SK-N-SH treated with all-trans-retinoic acid at 6 μM for 48 hours (cell line): ENCODE results near the gene BSDC1.

Experiments used
- ATAC-seq: fragments of 200-7000 bp; cut with Tn5 transposase; 3 replicates; pipeline ENCODE4 v1.9.1; 2020; ENCODE audit warnings: mild to moderate bottlenecking, moderate library complexity
- ARNTL ChIP-seq: fragments of 450-650 bp; formaldehyde crosslinking; IDR thresholded peaks from 2 replicates; pipeline ENCODE4 v1.5.0; 2020; ENCODE audit warnings: low read depth, mild to moderate bottlenecking, moderate library complexity, borderline replicate concordance
- BACH2 ChIP-seq: fragments of 250-450 bp; sonication (Bioruptor Pico); IDR thresholded peaks from 2 replicates; pipeline ENCODE4 v1.9.0; 2021; ENCODE audit warnings: mild to moderate bottlenecking, borderline replicate concordance
- CSDC2 ChIP-seq: fragments of 250-450 bp; sonication (Bioruptor Pico); IDR thresholded peaks from 2 replicates; pipeline ENCODE4 v1.5.0; 2020; ENCODE audit warnings: mild to moderate bottlenecking, moderate library complexity
- ESRRG ChIP-seq: fragments of 250-450 bp; sonication (Bioruptor Pico); IDR thresholded peaks from 2 replicates; pipeline ENCODE4 v1.6.1; 2021; ENCODE audit warnings: mild to moderate bottlenecking
- GLIS3 ChIP-seq: fragments of 250-450 bp; sonication (Bioruptor Pico); IDR thresholded peaks from 2 replicates; pipeline ENCODE4 v1.5.0; 2020; ENCODE audit warnings: mild to moderate bottlenecking, moderate library complexity
- ISL1 ChIP-seq: fragments of 250-450 bp; sonication (Bioruptor Pico); IDR thresholded peaks from 2 replicates; pipeline ENCODE4 v2.1.2; 2022; ENCODE audit warnings: mild to moderate bottlenecking, moderate library complexity
- OSR1 ChIP-seq: fragments of 250-450 bp; sonication (Bioruptor Pico); IDR thresholded peaks from 2 replicates; pipeline ENCODE4 v1.8.0; 2022; ENCODE audit warnings: moderate library complexity, mild to moderate bottlenecking, inconsistent platforms
- PPARA ChIP-seq: fragments of 250-450 bp; sonication (Bioruptor Pico); IDR thresholded peaks from 2 replicates; pipeline ENCODE4 v1.5.0; 2020; ENCODE audit warnings: mild to moderate bottlenecking, borderline replicate concordance
- RARB ChIP-seq: fragments of 250-450 bp; sonication (Bioruptor Pico); IDR thresholded peaks from 2 replicates; pipeline ENCODE4 v1.8.0; 2021; ENCODE audit warnings: mild to moderate bottlenecking, moderate library complexity
- SNAI2 ChIP-seq: fragments of 250-450 bp; sonication (Bioruptor Pico); IDR thresholded peaks from 2 replicates; pipeline ENCODE4 v1.5.0; 2020; ENCODE audit warnings: mild to moderate bottlenecking, moderate library complexity
- TCF4 ChIP-seq: fragments of 250-450 bp; sonication (Bioruptor Pico); IDR thresholded peaks from 2 replicates; pipeline ENCODE4 v1.8.0; 2021; ENCODE audit warnings: mild to moderate bottlenecking, moderate library complexity, borderline replicate concordance
- TOX ChIP-seq: fragments of 250-450 bp; sonication (Bioruptor Pico); IDR thresholded peaks from 2 replicates; pipeline ENCODE4 v1.8.0; 2021; ENCODE audit warnings: mild to moderate bottlenecking, moderate library complexity, borderline replicate concordance
- ZC3H10 ChIP-seq: fragments of 250-450 bp; sonication (Bioruptor Pico); IDR thresholded peaks from 2 replicates; pipeline ENCODE4 v1.5.1; 2021; ENCODE audit warnings: mild to moderate bottlenecking, moderate library complexity
- ZFP30 ChIP-seq: fragments of 450-650 bp; formaldehyde crosslinking; IDR thresholded peaks from 2 replicates; pipeline ENCODE4 v1.5.0; 2022; ENCODE audit warnings: mild to moderate bottlenecking, moderate library complexity
- ZNF565 ChIP-seq: fragments of 450-650 bp; formaldehyde crosslinking; conservative IDR thresholded peaks from 2 replicates; pipeline ENCODE4 v1.5.0; 2020; ENCODE audit warnings: low read depth, mild to moderate bottlenecking, moderate library complexity
- ZNF70 ChIP-seq: fragments of 450-650 bp; formaldehyde crosslinking; IDR thresholded peaks from 2 replicates; pipeline ENCODE4 v1.5.0; 2020; ENCODE audit warnings: mild to moderate bottlenecking, moderate library complexity
- ZNF8 ChIP-seq: fragments of 450-650 bp; formaldehyde crosslinking; IDR thresholded peaks from 2 replicates; pipeline ENCODE4 v1.5.0; 2020; ENCODE audit warnings: mild to moderate bottlenecking, moderate library complexity
- TF ChIP-seq, protein P1 (sequence below): fragments of 250-450 bp; sonication (Bioruptor Pico); IDR thresholded peaks from 2 replicates; pipeline ENCODE4 v1.8.0; 2021; ENCODE audit warnings: low read depth, mild to moderate bottlenecking, moderate library complexity, borderline replicate concordance
- TF ChIP-seq, protein P2 (sequence below): fragments of 250-450 bp; sonication (Bioruptor Pico); IDR thresholded peaks from 2 replicates; pipeline ENCODE4 v1.5.0; 2020; ENCODE audit warnings: mild to moderate bottlenecking, moderate library complexity
- TF ChIP-seq, protein P3 (sequence below): fragments of 250-450 bp; sonication (Bioruptor Pico); IDR thresholded peaks from 2 replicates; pipeline ENCODE4 v1.5.1; 2021; ENCODE audit warnings: mild to moderate bottlenecking, moderate library complexity
- TF ChIP-seq, protein P4 (sequence below): fragments of 250-450 bp; sonication (Bioruptor Pico); IDR thresholded peaks from 2 replicates; pipeline ENCODE4 v1.8.0; 2020; ENCODE audit warnings: mild to moderate bottlenecking, moderate library complexity, borderline replicate concordance
- TF ChIP-seq, protein P5 (sequence below): fragments of 250-450 bp; sonication (Bioruptor Pico); IDR thresholded peaks from 2 replicates; pipeline ENCODE4 v1.5.1; 2020; ENCODE audit warnings: low read depth, mild to moderate bottlenecking, moderate library complexity

The BSDC1 gene

DNA sequence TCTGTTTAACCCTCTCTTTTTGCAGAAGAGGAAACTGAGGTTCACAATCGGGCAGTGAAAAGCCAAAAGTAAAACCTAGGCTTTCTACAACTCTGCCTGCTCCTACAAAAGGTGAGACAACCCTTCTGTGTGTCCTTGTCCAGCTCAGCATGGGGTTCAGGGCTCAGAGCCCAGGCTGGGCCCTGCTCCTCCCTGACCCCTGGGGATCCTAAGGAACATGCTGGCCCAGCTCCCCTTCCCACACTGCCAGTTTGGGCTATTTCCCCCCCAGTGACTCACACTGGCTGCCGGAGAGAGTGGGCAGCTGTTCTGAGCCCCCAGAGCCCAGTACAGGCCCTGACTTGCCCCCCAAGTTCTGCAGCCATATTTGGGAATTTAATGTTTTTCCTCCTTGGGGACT lies 40.8 kb downstream of the BSDC1 start:
- ATAC-seq: no peak
- no peak for TF ChIP-seq ZNF8 (CRISPR knock-in tag)
- TF ChIP-seq SNAI2 (CRISPR knock-in tag): no peak
- TF ChIP-seq, protein P1, sequence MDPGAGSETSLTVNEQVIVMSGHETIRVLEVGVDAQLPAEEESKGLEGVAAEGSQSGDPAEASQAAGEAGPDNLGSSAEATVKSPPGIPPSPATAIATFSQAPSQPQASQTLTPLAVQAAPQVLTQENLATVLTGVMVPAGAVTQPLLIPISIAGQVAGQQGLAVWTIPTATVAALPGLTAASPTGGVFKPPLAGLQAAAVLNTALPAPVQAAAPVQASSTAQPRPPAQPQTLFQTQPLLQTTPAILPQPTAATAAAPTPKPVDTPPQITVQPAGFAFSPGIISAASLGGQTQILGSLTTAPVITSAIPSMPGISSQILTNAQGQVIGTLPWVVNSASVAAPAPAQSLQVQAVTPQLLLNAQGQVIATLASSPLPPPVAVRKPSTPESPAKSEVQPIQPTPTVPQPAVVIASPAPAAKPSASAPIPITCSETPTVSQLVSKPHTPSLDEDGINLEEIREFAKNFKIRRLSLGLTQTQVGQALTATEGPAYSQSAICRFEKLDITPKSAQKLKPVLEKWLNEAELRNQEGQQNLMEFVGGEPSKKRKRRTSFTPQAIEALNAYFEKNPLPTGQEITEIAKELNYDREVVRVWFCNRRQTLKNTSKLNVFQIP (CRISPR knock-in tag): no peak
- TF ChIP-seq ZNF565: no peak
- TF ChIP-seq ARNTL (CRISPR knock-in tag): no peak
- no peak for TF ChIP-seq RARB (CRISPR knock-in tag)
- TF ChIP-seq, protein P2, sequence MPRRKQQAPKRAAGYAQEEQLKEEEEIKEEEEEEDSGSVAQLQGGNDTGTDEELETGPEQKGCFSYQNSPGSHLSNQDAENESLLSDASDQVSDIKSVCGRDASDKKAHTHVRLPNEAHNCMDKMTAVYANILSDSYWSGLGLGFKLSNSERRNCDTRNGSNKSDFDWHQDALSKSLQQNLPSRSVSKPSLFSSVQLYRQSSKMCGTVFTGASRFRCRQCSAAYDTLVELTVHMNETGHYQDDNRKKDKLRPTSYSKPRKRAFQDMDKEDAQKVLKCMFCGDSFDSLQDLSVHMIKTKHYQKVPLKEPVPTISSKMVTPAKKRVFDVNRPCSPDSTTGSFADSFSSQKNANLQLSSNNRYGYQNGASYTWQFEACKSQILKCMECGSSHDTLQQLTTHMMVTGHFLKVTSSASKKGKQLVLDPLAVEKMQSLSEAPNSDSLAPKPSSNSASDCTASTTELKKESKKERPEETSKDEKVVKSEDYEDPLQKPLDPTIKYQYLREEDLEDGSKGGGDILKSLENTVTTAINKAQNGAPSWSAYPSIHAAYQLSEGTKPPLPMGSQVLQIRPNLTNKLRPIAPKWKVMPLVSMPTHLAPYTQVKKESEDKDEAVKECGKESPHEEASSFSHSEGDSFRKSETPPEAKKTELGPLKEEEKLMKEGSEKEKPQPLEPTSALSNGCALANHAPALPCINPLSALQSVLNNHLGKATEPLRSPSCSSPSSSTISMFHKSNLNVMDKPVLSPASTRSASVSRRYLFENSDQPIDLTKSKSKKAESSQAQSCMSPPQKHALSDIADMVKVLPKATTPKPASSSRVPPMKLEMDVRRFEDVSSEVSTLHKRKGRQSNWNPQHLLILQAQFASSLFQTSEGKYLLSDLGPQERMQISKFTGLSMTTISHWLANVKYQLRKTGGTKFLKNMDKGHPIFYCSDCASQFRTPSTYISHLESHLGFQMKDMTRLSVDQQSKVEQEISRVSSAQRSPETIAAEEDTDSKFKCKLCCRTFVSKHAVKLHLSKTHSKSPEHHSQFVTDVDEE (CRISPR knock-in tag): no peak
- TF ChIP-seq ESRRG (CRISPR knock-in tag): no peak
- no peak for TF ChIP-seq PPARA
- no peak for TF ChIP-seq OSR1 (CRISPR knock-in tag)
- TF ChIP-seq TCF4: no peak
- no peak for TF ChIP-seq BACH2 (CRISPR knock-in tag)
- no peak for TF ChIP-seq ISL1
- no peak for TF ChIP-seq ZFP30
- no peak for TF ChIP-seq ZC3H10 (CRISPR knock-in tag)
- TF ChIP-seq, protein P3, sequence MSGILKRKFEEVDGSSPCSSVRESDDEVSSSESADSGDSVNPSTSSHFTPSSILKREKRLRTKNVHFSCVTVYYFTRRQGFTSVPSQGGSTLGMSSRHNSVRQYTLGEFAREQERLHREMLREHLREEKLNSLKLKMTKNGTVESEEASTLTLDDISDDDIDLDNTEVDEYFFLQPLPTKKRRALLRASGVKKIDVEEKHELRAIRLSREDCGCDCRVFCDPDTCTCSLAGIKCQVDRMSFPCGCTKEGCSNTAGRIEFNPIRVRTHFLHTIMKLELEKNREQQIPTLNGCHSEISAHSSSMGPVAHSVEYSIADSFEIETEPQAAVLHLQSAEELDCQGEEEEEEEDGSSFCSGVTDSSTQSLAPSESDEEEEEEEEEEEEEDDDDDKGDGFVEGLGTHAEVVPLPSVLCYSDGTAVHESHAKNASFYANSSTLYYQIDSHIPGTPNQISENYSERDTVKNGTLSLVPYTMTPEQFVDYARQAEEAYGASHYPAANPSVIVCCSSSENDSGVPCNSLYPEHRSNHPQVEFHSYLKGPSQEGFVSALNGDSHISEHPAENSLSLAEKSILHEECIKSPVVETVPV: no peak
- TF ChIP-seq, protein P4, sequence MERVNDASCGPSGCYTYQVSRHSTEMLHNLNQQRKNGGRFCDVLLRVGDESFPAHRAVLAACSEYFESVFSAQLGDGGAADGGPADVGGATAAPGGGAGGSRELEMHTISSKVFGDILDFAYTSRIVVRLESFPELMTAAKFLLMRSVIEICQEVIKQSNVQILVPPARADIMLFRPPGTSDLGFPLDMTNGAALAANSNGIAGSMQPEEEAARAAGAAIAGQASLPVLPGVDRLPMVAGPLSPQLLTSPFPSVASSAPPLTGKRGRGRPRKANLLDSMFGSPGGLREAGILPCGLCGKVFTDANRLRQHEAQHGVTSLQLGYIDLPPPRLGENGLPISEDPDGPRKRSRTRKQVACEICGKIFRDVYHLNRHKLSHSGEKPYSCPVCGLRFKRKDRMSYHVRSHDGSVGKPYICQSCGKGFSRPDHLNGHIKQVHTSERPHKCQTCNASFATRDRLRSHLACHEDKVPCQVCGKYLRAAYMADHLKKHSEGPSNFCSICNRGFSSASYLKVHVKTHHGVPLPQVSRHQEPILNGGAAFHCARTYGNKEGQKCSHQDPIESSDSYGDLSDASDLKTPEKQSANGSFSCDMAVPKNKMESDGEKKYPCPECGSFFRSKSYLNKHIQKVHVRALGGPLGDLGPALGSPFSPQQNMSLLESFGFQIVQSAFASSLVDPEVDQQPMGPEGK (CRISPR knock-in tag): no peak
- TF ChIP-seq, all 23 proteins: peak for 0

DNA sequence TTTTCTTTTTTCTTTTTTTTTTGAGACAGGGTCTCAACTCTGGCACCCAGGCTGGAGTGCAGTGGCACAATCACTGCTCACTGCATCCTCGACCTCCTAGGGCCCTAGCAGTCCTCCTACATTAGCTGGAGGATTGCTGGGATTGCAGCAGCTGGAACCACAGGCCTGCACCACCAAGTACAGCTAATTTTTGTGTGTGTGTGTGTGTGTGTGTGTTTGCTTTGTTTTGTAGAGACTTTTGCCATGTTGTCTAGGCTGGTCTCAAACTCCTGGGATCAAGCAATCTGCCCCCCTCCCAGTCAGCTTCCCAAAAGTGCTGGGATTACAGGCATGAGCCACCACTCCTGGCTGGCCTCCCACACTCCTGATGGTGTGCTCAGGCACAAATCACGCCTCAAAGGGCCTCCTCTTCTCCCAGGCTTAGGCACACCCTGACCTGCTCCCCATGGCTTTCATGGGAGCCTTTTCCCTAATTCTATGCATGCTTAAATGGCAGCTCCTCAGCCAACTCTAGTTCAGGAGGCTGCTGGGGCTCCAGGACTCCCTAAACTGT lies 41.3 kb downstream of the BSDC1 start:
- no peak for ATAC-seq
- TF ChIP-seq BACH2 (CRISPR knock-in tag) (no peak), PPARA (no peak), ZNF8 (CRISPR knock-in tag) (no peak), TOX (no peak), ZNF70 (no peak), TCF4 (no peak), CSDC2 (CRISPR knock-in tag) (no peak), SNAI2 (CRISPR knock-in tag) (no peak), RARB (CRISPR knock-in tag) (no peak), ARNTL (CRISPR knock-in tag) (no peak), OSR1 (CRISPR knock-in tag) (no peak), GLIS3 (no peak)
- TF ChIP-seq, protein P2 (CRISPR knock-in tag): no peak
- TF ChIP-seq, protein P4 (CRISPR knock-in tag): no peak
- TF ChIP-seq, protein P5, sequence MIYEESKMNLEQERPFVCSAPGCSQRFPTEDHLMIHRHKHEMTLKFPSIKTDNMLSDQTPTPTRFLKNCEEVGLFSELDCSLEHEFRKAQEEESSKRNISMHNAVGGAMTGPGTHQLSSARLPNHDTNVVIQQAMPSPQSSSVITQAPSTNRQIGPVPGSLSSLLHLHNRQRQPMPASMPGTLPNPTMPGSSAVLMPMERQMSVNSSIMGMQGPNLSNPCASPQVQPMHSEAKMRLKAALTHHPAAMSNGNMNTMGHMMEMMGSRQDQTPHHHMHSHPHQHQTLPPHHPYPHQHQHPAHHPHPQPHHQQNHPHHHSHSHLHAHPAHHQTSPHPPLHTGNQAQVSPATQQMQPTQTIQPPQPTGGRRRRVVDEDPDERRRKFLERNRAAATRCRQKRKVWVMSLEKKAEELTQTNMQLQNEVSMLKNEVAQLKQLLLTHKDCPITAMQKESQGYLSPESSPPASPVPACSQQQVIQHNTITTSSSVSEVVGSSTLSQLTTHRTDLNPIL (CRISPR knock-in tag): no peak
- TF ChIP-seq, protein P1 (CRISPR knock-in tag): no peak
